ENCODE data around the gene PHACTR1. TPM values are rescaled to one million over a fixed set of nuclear protein-coding genes. Genes with fewer than 3 reads are reported as not detected.

Gene PHACTR1
- total and polyA plus RNA-seq, 2 of the 4 experiments (the other 2 are of a cell fraction), result not detected

GRCh38 chr6:13032566-13032965 is 316.0 kb downstream of the PHACTR1 start:
- Histone ChIP-seq H3K9me1 (ENCODE audit: insufficient read depth, low read length) (no peaks in the 10 kb centered on the region), H4K5ac (ENCODE audit: low read depth, low read length) (no peak overlapping the region), H3K9ac (ENCODE audit: low read depth, low read length) (no peak overlapping the region), H3K27me3 (ENCODE audit: control insufficient read depth, insufficient read depth, low read length) (no peaks in the 10 kb centered on the region), H2AFZ (replicated peaks; ENCODE audit: low read length, poor library complexity) (no peak overlapping the region), H2AK5ac (ENCODE audit: low read depth, low read length) (no peak overlapping the region), H4K20me1 (ENCODE audit: insufficient read depth, low read length) (no peaks in the 10 kb centered on the region), H2BK15ac (ENCODE audit: low read depth, low read length) (no peak overlapping the region), H3K36me3 (ENCODE audit: control insufficient read depth, insufficient read depth, low read length) (no peaks in the 10 kb centered on the region), H3K14ac (replicated peaks; ENCODE audit: low read depth, low read length) (no peak overlapping the region), H3K4ac (ENCODE audit: low read depth, low read length) (no peak overlapping the region), H3K9me3 (ENCODE audit: control insufficient read depth, insufficient read depth, low read length) (no peaks in the 10 kb centered on the region), H2AK9ac (replicated peaks; ENCODE audit: low read depth, low read length, poor library complexity) (no peak overlapping the region), H3K4me3 (ENCODE audit: insufficient read depth, low read depth, low read length) (no peak overlapping the region), H4K8ac (ENCODE audit: low read depth in 2 of 2, low read length in 2 of 2) (no peak overlapping the region), H3K27ac (ENCODE audit: insufficient read depth, low read length) (no peak overlapping the region), H4K91ac (ENCODE audit: insufficient read depth, low read depth, low read length) (no peak overlapping the region), H3K18ac (ENCODE audit: low read depth, low read length) (no peak overlapping the region), H3K23ac (ENCODE audit: low read depth, low read length) (no peak overlapping the region), H2BK5ac (ENCODE audit: low read depth, low read length, poor library complexity, severe bottlenecking) (no peak overlapping the region), H3K56ac (ENCODE audit: extremely low read depth, insufficient read depth, low read length) (no peak overlapping the region), H3K4me1 (ENCODE audit: control insufficient read depth, insufficient read depth, low read length) (no peaks in the 10 kb centered on the region), H3K79me1 (ENCODE audit: low read depth in 1 of 2, low read length in 2 of 2) (no peaks in the 10 kb centered on the region), H2BK120ac (ENCODE audit: low read depth, low read length) (no peak overlapping the region), H3K4me2 (ENCODE audit: low read depth, low read length) (no peak overlapping the region), H2BK20ac (ENCODE audit: low read depth, low read length) (no peak overlapping the region)
- ChIA-PET POLR2A (ENCODE audit: unreplicated experiment) (no interaction called here), CTCF (no interaction called here)
- in situ Hi-C loops (cut with MboI; ENCODE audit: low sequenced_read_pairs) (no loop called here), intact Hi-C loops (cut with micrococcal nuclease) (no loop called here), dilution Hi-C loops (cut with HindIII; ENCODE audit: low sequenced_read_pairs, unreplicated experiment) (no loop called here)
- DNase-seq (no peak), ATAC-seq (ENCODE audit: low read depth) (no peak)
- TF ChIP-seq RAD21 (IDR thresholded peaks at IDR 0.05; ENCODE audit: low read length) (no peak), FOS (IDR thresholded peaks at IDR 0.05; ENCODE audit: low read depth, low read length) (no peak), RCOR1 (IDR thresholded peaks at IDR 0.05; ENCODE audit: insufficient replicate concordance, low read length) (no peak), NFE2L2 (IDR thresholded peaks at IDR 0.05; ENCODE audit: low read depth, low read length) (no peak), MAFK (IDR thresholded peaks at IDR 0.05; ENCODE audit: low read depth, low read length) (no peak), MAZ (IDR thresholded peaks at IDR 0.05; ENCODE audit: borderline replicate concordance, low read depth, low read length) (no peak), POLR2A (IDR thresholded peaks at IDR 0.05; ENCODE audit: low read depth, low read length) (no peak), MXI1 (IDR thresholded peaks at IDR 0.05; ENCODE audit: borderline replicate concordance, low read depth, low read length) (no peak), SMC3 (IDR thresholded peaks at IDR 0.05; ENCODE audit: low read depth, low read length) (no peak), CEBPB (IDR thresholded peaks at IDR 0.05; ENCODE audit: low read depth, low read length) (no peak), CHD1 (IDR thresholded peaks at IDR 0.05; ENCODE audit: low read depth, low read length) (no peak), CTCF (conservative IDR thresholded peaks at IDR 0.05; ENCODE audit: low read depth, low read length) (no peak), ELK1 (IDR thresholded peaks at IDR 0.05; ENCODE audit: borderline replicate concordance, low read depth, low read length) (no peak), USF2 (IDR thresholded peaks at IDR 0.05; ENCODE audit: low read depth, low read length) (no peak), RFX5 (IDR thresholded peaks at IDR 0.05; ENCODE audit: low read depth, low read length) (no peak), BHLHE40 (IDR thresholded peaks at IDR 0.05; ENCODE audit: low read depth, low read length) (no peak)
- BruUV-seq (replicated peaks), result no TSS peak
- 73% methylated on average over 3 of the region's 6 CpGs; no CpG with 5 or more reads in 1 of the 2 experiments for WGBS, 2 experiments (ENCODE audit: extremely low coverage in 2 of 2, insufficient read length in 1 of 2)
